ENCODE results near the gene IFT22.

The IFT22 gene

GRCh38 chr7:101315336-101315735 is 6.3 kb downstream of the IFT22 start:
- in situ Hi-C loops (cut with MboI; ENCODE audit: low sequenced_read_pairs), result no loop called here

GRCh38 chr7:101308245-101309085 is 13.1 kb downstream of the IFT22 start:
- in situ Hi-C loops (cut with MboI; ENCODE audit: low sequenced_read_pairs), result no loop called here

GRCh38 chr7:101306307-101306706 is 15.3 kb downstream of the IFT22 start:
- in situ Hi-C loops (cut with MboI; ENCODE audit: low sequenced_read_pairs), result no loop called here

GRCh38 chr7:101303102-101303701 is 18.4 kb downstream of the IFT22 start:
- in situ Hi-C loops (cut with MboI; ENCODE audit: low sequenced_read_pairs), result no loop called here

GRCh38 chr7:101302641-101303101 is 18.9 kb downstream of the IFT22 start:
- in situ Hi-C loops (cut with MboI; ENCODE audit: low sequenced_read_pairs), result no loop called here

- in situ Hi-C loops (cut with MboI; ENCODE audit: low sequenced_read_pairs), result no loop called here
Measured at GRCh38 chr7:101300465-101301376, 20.9 kb downstream of the IFT22 start.

- in situ Hi-C loops (cut with MboI; ENCODE audit: low sequenced_read_pairs), result loop anchor here (10.0 kb wide), 1 partner anchor 405 kb away; the partner anchor contains the start of gene ACHE
Measured at GRCh38 chr7:101299511-101300464, 21.8 kb downstream of the IFT22 start.

- in situ Hi-C loops (cut with MboI; ENCODE audit: low sequenced_read_pairs), result loop anchor here (10.0 kb wide), 1 partner anchor 400 kb away; the partner anchor contains the start of gene ACHE
Measured at GRCh38 chr7:101294832-101295121, 26.8 kb downstream of the IFT22 start.

GRCh38 chr7:101294039-101294831 is 27.4 kb downstream of the IFT22 start:
- in situ Hi-C loops (cut with MboI; ENCODE audit: low sequenced_read_pairs), result loop anchor here (10.0 kb wide), 1 partner anchor 399 kb away; the partner anchor contains the start of gene ACHE

- in situ Hi-C loops (cut with MboI; ENCODE audit: low sequenced_read_pairs), result loop anchor here (10.0 kb wide), 1 partner anchor 399 kb away; the partner anchor contains the start of gene ACHE
Measured at GRCh38 chr7:101293069-101294021, 28.3 kb downstream of the IFT22 start.

- in situ Hi-C loops (cut with MboI; ENCODE audit: low sequenced_read_pairs), result loop anchor here (10.0 kb wide), 1 partner anchor 398 kb away; the partner anchor contains the start of gene ACHE
Measured at GRCh38 chr7:101292566-101292965, 29.0 kb downstream of the IFT22 start.

- in situ Hi-C loops (cut with MboI; ENCODE audit: low sequenced_read_pairs), result loop anchor here (10.0 kb wide), 1 partner anchor 396 kb away; the partner anchor contains the start of gene ACHE
Measured at GRCh38 chr7:101290186-101291037, 31.2 kb downstream of the IFT22 start.

GRCh38 chr7:101289687-101290086 is 31.9 kb downstream of the IFT22 start:
- in situ Hi-C loops (cut with MboI; ENCODE audit: low sequenced_read_pairs), result loop anchor here (10.0 kb wide), 2 partner anchors 145 to 395 kb away; partner anchors contain the start of gene ACHE

GRCh38 chr7:101288439-101288838 is 33.2 kb downstream of the IFT22 start:
- in situ Hi-C loops (cut with MboI; ENCODE audit: low sequenced_read_pairs), result loop anchor here (10.0 kb wide), 1 partner anchor 144 kb away; no protein-coding TSS in a partner anchor

GRCh38 chr7:101287032-101287431 is 34.6 kb downstream of the IFT22 start:
- in situ Hi-C loops (cut with MboI; ENCODE audit: low sequenced_read_pairs), result loop anchor here (10.0 kb wide), 1 partner anchor 142 kb away; no protein-coding TSS in a partner anchor

GRCh38 chr7:101285880-101286279 is 35.7 kb downstream of the IFT22 start:
- in situ Hi-C loops (cut with MboI; ENCODE audit: low sequenced_read_pairs), result loop anchor here (10.0 kb wide), 1 partner anchor 141 kb away; no protein-coding TSS in a partner anchor

All from HL-60/S4 (cell line).